Measurements from ENCODE around the gene SLC13A5. TPM values are rescaled to one million over a fixed set of nuclear protein-coding genes. Genes with fewer than 3 reads are reported as not detected.

SLC13A5 gene
- total and polyA plus RNA-seq, 7 donors = under 0.01 to 0.14 (median 0.03) TPM; not detected in 4

DNA sequence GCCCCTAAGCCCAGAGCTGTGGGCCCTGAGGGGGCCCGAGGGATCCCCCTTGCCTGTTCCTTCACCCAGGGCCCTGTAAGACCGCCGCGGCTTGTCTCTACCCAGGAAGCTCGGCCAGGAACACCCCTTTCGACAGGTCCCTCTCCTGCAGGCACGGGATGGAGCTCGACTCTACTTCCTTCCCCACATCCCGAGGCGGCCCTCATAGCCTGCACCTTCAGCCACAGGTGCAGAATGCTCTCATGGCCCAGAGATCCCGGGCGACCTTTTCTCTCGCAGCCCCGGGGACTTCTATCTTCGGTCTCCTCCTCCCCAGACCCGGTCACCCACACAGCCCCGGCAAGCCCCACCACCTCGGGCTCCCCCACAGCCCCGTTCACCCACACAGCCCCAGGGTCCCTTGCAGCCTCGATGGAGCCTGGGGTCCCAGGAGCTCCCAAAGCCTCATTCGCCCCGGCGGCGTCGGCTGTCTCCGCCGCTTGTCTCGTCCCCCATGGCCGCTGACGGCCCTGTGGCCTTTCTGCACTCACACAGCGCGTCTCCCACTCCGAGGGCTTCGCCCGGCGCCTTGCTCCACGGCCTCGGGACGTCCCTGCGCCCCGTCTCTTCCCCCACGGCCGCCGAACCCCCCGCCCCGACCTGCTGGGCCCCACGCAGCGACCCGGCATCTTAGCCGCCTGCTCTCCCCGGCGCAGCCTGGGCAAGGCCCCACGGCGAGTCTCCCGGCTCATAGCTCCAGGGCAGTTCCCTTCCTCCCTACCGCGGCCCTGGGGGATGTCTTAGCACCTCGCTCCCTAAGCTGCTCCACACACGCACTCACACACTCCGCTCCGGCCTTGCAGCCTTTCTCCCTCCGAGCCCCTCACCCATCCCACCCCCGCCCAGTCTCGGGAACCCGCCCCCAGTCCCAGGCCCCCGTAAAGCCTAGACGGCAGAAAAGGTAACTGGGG, 73.3 kb downstream of the SLC13A5 start:
- peaks cover 0 to 39% (median 32%) of the 10 kb centered on the region in 4 donors for H3K4me1 ChIP-seq
- H3K27ac ChIP-seq = peak overlapping the region; percentile 80 to 88 (median 85)
- TF ChIP-seq POLR2AphosphoS5 (IDR thresholded peaks at IDR 0.05) = no peak
- intact Hi-C loops (cut with DNase I) = loop anchor here (5.0 to 10.0 kb wide), 2 partner anchors 168 to 765 kb away; partner anchors contain the start of genes NLGN2 and TMEM256
- WGBS, 2 donors = 1% methylated on average over 67 of the region's 67 CpGs
- H3K9me3 ChIP-seq = no peaks in the 10 kb centered on the region
- H3K36me3 ChIP-seq = peaks cover 0 to 26% (median 8%) of the 10 kb centered on the region in 4 donors
- no peaks in the 10 kb centered on the region for H3K27me3 ChIP-seq
- peak; percentile 71 for DNase-seq
- H3K4me3 ChIP-seq = peak overlapping the region; percentile 71 to 84 (median 80)

DNA sequence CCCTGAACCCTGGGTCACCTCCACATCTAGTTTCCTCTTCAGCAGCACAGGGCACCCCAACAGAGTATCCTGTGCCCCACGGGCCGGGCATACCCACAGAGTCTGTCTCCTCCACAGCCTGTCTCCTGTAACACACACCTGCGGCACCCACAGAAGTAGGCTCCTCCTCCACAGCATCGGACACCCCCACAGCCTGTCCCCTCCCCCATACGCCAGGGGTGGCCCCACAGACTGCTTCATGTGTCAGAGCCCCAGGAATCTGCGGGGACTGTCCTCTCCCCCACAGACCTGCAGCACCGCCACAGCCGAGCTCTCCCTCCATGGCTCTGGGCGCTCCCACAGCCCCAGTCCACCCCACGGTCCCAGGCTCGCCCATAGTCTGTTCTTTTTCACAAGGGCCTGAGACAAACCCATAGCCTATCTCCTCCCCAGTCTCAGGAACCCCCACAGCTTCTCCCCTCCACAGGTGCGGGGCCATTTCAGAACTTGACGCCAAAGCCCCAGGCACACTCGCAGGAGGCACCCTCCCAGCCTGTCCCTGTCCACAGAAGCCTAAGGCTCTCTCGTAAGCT, 74.1 kb downstream of the SLC13A5 start:
- TF ChIP-seq EP300 (IDR thresholded peaks at IDR 0.05) (no peak), POLR2AphosphoS5 (IDR thresholded peaks at IDR 0.05) (no peak), POLR2A (IDR thresholded peaks at IDR 0.05) (no peak)
- TF ChIP-seq, protein P1, sequence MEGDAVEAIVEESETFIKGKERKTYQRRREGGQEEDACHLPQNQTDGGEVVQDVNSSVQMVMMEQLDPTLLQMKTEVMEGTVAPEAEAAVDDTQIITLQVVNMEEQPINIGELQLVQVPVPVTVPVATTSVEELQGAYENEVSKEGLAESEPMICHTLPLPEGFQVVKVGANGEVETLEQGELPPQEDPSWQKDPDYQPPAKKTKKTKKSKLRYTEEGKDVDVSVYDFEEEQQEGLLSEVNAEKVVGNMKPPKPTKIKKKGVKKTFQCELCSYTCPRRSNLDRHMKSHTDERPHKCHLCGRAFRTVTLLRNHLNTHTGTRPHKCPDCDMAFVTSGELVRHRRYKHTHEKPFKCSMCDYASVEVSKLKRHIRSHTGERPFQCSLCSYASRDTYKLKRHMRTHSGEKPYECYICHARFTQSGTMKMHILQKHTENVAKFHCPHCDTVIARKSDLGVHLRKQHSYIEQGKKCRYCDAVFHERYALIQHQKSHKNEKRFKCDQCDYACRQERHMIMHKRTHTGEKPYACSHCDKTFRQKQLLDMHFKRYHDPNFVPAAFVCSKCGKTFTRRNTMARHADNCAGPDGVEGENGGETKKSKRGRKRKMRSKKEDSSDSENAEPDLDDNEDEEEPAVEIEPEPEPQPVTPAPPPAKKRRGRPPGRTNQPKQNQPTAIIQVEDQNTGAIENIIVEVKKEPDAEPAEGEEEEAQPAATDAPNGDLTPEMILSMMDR (IDR thresholded peaks at IDR 0.05) = no peak
- H3K9me3 ChIP-seq = no peaks in the 10 kb centered on the region
- H3K27ac ChIP-seq = peak overlapping the region in 2 of 4 donors; percentile 80 to 86
- DNase-seq = no peak
- 25 to 48% methylated on average over 15 of the region's 15 CpGs for WGBS, 2 donors
- peak overlapping the region; percentile 71 to 84 (median 80) for H3K4me3 ChIP-seq
- peaks cover 0 to 26% (median 6%) of the 10 kb centered on the region in 4 donors for H3K36me3 ChIP-seq
- intact Hi-C loops (cut with DNase I) = no loop called here
- H3K4me1 ChIP-seq = peaks cover 0 to 39% (median 32%) of the 10 kb centered on the region in 4 donors
- no peaks in the 10 kb centered on the region for H3K27me3 ChIP-seq

GRCh38 chr17:6638046-6638908, 74.9 kb downstream of the SLC13A5 start:
- peaks cover 0 to 39% (median 32%) of the 10 kb centered on the region in 4 donors for H3K4me1 ChIP-seq
- H3K4me3 ChIP-seq = no peak overlapping the region
- H3K27me3 ChIP-seq = no peaks in the 10 kb centered on the region
- no peak overlapping the region for H3K27ac ChIP-seq
- WGBS, 2 donors = 70 to 81% methylated on average over 24 of the region's 24 CpGs
- H3K36me3 ChIP-seq = peaks cover 0 to 29% (median 10%) of the 10 kb centered on the region in 4 donors
- intact Hi-C loops (cut with DNase I) = no loop called here
- no peak for DNase-seq
- TF ChIP-seq EP300 (IDR thresholded peaks at IDR 0.05) (no peak), POLR2AphosphoS5 (IDR thresholded peaks at IDR 0.05) (no peak)
- TF ChIP-seq, protein P1 (IDR thresholded peaks at IDR 0.05) = no peak
- H3K9me3 ChIP-seq = no peaks in the 10 kb centered on the region

- whole genome bisulfite sequencing, 2 donors = 94 to 96% methylated on average over 6 of the region's 6 CpGs
- DNase-seq = no peak
- H3K4me3 ChIP-seq = no peak overlapping the region
- H3K36me3 ChIP-seq = peaks cover 0 to 29% (median 14%) of the 10 kb centered on the region in 4 donors
- H3K4me1 ChIP-seq = peaks cover 0 to 39% (median 32%) of the 10 kb centered on the region in 4 donors
- H3K27me3 ChIP-seq = no peaks in the 10 kb centered on the region
- TF ChIP-seq EP300 (IDR thresholded peaks at IDR 0.05) = no peak
- no peak for TF ChIP-seq POLR2A (IDR thresholded peaks at IDR 0.05)
- TF ChIP-seq POLR2AphosphoS5 (IDR thresholded peaks at IDR 0.05) = no peak
- TF ChIP-seq, protein P1 (IDR thresholded peaks at IDR 0.05) = no peak
- H3K27ac ChIP-seq = no peak overlapping the region
- intact Hi-C loops (cut with DNase I) = no loop called here
- no peaks in the 10 kb centered on the region for H3K9me3 ChIP-seq
Measured at GRCh38 chr17:6637458-6637840, 75.7 kb downstream of the SLC13A5 start.
